K562 (cell line): ENCODE measurements around the gene MEGF9. TPM values are rescaled to one million over a fixed set of nuclear protein-coding genes. Genes with fewer than 3 reads are reported as not detected.

Experiments
- ATAC-seq: fragments of 200-7000 bp; cut with Tn5 transposase; 3 replicates; pipeline ENCODE4 v1.9.1; 2020; ENCODE audit warnings: moderate library complexity
- BruUV-seq: library from RNA; stranded (reverse); fragments of 400-500 nt; replicated peaks from 2 replicates; lab custom pipeline; 2021; lab: Mats Ljungman, UMichigan
- CTCF ChIA-PET: fragments of 300-600 bp; formaldehyde crosslinking; extraction: SDS; loops from one replicate; lab custom pipeline; 2021; ENCODE audit warnings: low intra/inter-chr PET ratio; lab: Yijun Ruan, JAX
- POLR2A ChIA-PET: fragments of 300-600, 350-650 bp; sonication (Branson Sonifier 250); formaldehyde crosslinking; extraction: SDS; loops from one replicate; lab custom pipeline; 2021; ENCODE audit warnings: antibody characterized with exemption, inconsistent platforms; lab: Yijun Ruan, JAX
- DNase-seq, 4 experiments: peaks; one replicate each; pipeline versions ENCODE4 v3.0.0 to v3.0.0-alpha.2; 2011 to 2018; ENCODE audit warnings: low spot score in 3 of 4, mixed read lengths in 3 of 4; ENCODE audit errors: extremely low read depth in 1 of 4
- FAIRE-seq: peaks from 2 replicates; lab custom pipeline; 2011; peaks lifted over from hg19 to GRCh38; lab: Jason Lieb, UNC
- H2AFZ ChIP-seq: 2 replicates; pipeline ENCODE4 v1.6.0; 2011; ENCODE audit warnings: low read depth, low read length, control low read depth, inconsistent platforms
- H3K27ac ChIP-seq: fragments of 200-600 bp; 3 replicates; pipeline ENCODE4 v1.8.0; 2011; ENCODE audit warnings: low read depth, mild to moderate bottlenecking, control low read depth, inconsistent platforms, low read length, moderate library complexity, mixed read lengths; ENCODE audit errors: extremely low read depth
- H3K27me3 ChIP-seq, 2 experiments: fragments of 300-600 bp in 1 of 2; 2 replicates in 1 of 2; 3 replicates in 1 of 2; pipeline versions ENCODE4 v1.6.0 to v1.8.0; 2011; ENCODE audit warnings: inconsistent platforms in 2 of 2, low read length in 2 of 2, mild to moderate bottlenecking in 1 of 2, mixed read lengths in 1 of 2, moderate library complexity in 1 of 2; ENCODE audit not compliant: control insufficient read depth in 2 of 2, insufficient read depth in 2 of 2
- H3K36me3 ChIP-seq: fragments of 300-600 bp; 3 replicates; pipeline ENCODE4 v1.8.0; 2011; ENCODE audit warnings: mild to moderate bottlenecking, low read length, inconsistent platforms; ENCODE audit not compliant: control insufficient read depth, insufficient read depth
- H3K4me1 ChIP-seq, 2 experiments: fragments of 200-600 bp in 1 of 2; replicated peaks in 1 of 2; 2 replicates in 1 of 2; 3 replicates in 1 of 2; pipeline versions ENCODE4 v1.5.1 to v1.8.0; 2011; ENCODE audit warnings: inconsistent platforms in 2 of 2, low read length in 2 of 2, mild to moderate bottlenecking in 1 of 2, mixed read lengths in 1 of 2, moderate library complexity in 1 of 2; ENCODE audit not compliant: control insufficient read depth in 2 of 2, insufficient read depth in 2 of 2
- H3K4me2 ChIP-seq: 2 replicates; pipeline ENCODE4 v1.6.1; 2011; ENCODE audit warnings: low read length, control low read depth, inconsistent platforms, mixed read lengths; ENCODE audit not compliant: insufficient read depth
- H3K4me3 ChIP-seq: fragments of 200-600 bp; sonication (generic), shearing (Covaris generic); 2 replicates; pipeline ENCODE4 v1.5.1; 2016; ENCODE audit warnings: control low read depth, inconsistent platforms
- H3K79me2 ChIP-seq: fragments of 200-600 bp; 3 replicates; pipeline ENCODE4 v1.8.0; 2011; ENCODE audit warnings: low read length, inconsistent platforms; ENCODE audit not compliant: control insufficient read depth, insufficient read depth
- H3K9ac ChIP-seq, 2 experiments: 2 replicates each; pipeline versions ENCODE4 v1.6.0 to v1.6.1; 2011; ENCODE audit warnings: low read depth in 2 of 2, low read length in 2 of 2, control low read depth in 1 of 2, inconsistent platforms in 1 of 2, mild to moderate bottlenecking in 1 of 2, mixed read lengths in 1 of 2; ENCODE audit not compliant: insufficient read depth in 1 of 2
- H3K9me1 ChIP-seq: one replicate; pipeline ENCODE4 v1.6.0; 2011; ENCODE audit warnings: inconsistent platforms, mild to moderate bottlenecking, low read length, moderate library complexity; ENCODE audit not compliant: control insufficient read depth, insufficient read depth
- H3K9me3 ChIP-seq: replicated peaks from 2 replicates; pipeline ENCODE4 v1.5.1; 2011; ENCODE audit warnings: low read depth, low read length, inconsistent platforms; ENCODE audit not compliant: control insufficient read depth, insufficient read depth
- H4K20me1 ChIP-seq: replicated peaks from 2 replicates; pipeline ENCODE4 v1.6.1; 2011; ENCODE audit warnings: low read length, inconsistent platforms, mixed read lengths; ENCODE audit not compliant: control insufficient read depth, insufficient read depth
- FOXA3 ChIP-seq, 2 experiments: fragments of 450-650 bp in 1 of 2; sonication (generic) in 1 of 2; formaldehyde crosslinking; IDR thresholded peaks in 1 of 2; conservative IDR thresholded peaks in 1 of 2; 2 replicates each; pipeline versions ENCODE4 v1.4.0 to v1.8.0; 2020 to 2022; ENCODE audit warnings: mild to moderate bottlenecking in 2 of 2, missing genetic modification reagents in 1 of 2
- GTF2F1 ChIP-seq: IDR thresholded peaks from 2 replicates; pipeline ENCODE4 v1.6.1; 2011; ENCODE audit warnings: low read depth, low read length, improper control_type of control experiment
- NFATC3 ChIP-seq: fragments of 450-650 bp; IDR thresholded peaks from 2 replicates; pipeline ENCODE4 v1.6.1; 2017; ENCODE audit warnings: mild to moderate bottlenecking
- RB1 ChIP-seq: fragments of 450-650 bp; IDR thresholded peaks from 2 replicates; pipeline ENCODE4 v1.6.1; 2017; ENCODE audit warnings: low read depth, mild to moderate bottlenecking
- RBM17 ChIP-seq: fragments of 200-400 bp; formaldehyde crosslinking; IDR thresholded peaks from 2 replicates; pipeline ENCODE4 v1.6.1; 2017; ENCODE audit warnings: low read depth, mild to moderate bottlenecking, low read length, borderline replicate concordance
- ZNF444 ChIP-seq: fragments of 250-450 bp; sonication (Bioruptor Pico); IDR thresholded peaks from 2 replicates; pipeline ENCODE4 v1.4.0; 2020; ENCODE audit warnings: mild to moderate bottlenecking, moderate library complexity
- ZNF644 ChIP-seq: fragments of 200-800 bp; sonication (Bioruptor generic); IDR thresholded peaks from 2 replicates; pipeline ENCODE4 v1.6.1; 2016; ENCODE audit warnings: low read depth, missing genetic modification characterization, missing compliant biosample characterization
- WGBS: fragments of 100-300 bp; shearing (Covaris generic); methylation state at CpG from one replicate; pipeline ENCODE4 v1.1.6; 2016; ENCODE audit warnings: low coverage, mixed read lengths; ENCODE audit not compliant: insufficient coverage; ENCODE audit errors: missing lambda C conversion rate; 5-methylcytosine and 5-hydroxymethylcytosine counted together
- in situ Hi-C: fragments of 300-500 bp; cut with MboI; formaldehyde crosslinking; loops from 4 replicates; pipeline ENCODE4 v1.15.0; 2018; ENCODE audit warnings: inconsistent platforms, mixed read lengths
- intact Hi-C: fragments of 100-400 bp; cut with micrococcal nuclease; formaldehyde crosslinking; loops from 2 replicates; pipeline ENCODE4 v1.14.2; 2022
- polyA plus RNA-seq, 8 experiments: library from polyadenylated mRNA; depleted of rRNA in 4 of 8; stranded (reverse) in 5 of 8; unstranded in 3 of 8; fragments of >200 nt; fragmentation: Nextera tagmentation in 2 of 8; fragmentation: Illumina TruSeq in 1 of 8; extraction: Ambion mirVana in 2 of 8; extraction: Trizol in 1 of 8; gene quantifications; 2 replicates each; pipeline versions ENCODE4 v1.2.1 to v1.2.3, GENCODE V29; 2011 to 2014; ENCODE audit warnings: inconsistent platforms in 1 of 8, missing spikeins in 1 of 8
- total RNA-seq, 7 experiments: library from RNA; depleted of rRNA in 6 of 7; stranded (reverse); fragments of >200 nt in 6 of 7; fragmentation: Illumina TruSeq in 2 of 7; extraction: Trizol in 2 of 7; gene quantifications; 2 replicates each; pipeline versions ENCODE4 v1.2.1 to v1.2.3, GENCODE V29; 2011 to 2021; ENCODE audit warnings: low replicate concordance in 1 of 7
- TF ChIP-seq, protein P1 (sequence below): IDR thresholded peaks from 2 replicates; pipeline ENCODE4 v1.6.1; 2011; ENCODE audit warnings: borderline replicate concordance, low read depth, mild to moderate bottlenecking, moderate library complexity, low read length; ENCODE audit not compliant: insufficient read depth, poor library complexity, severe bottlenecking
- TF ChIP-seq, protein P2 (sequence below): fragments of 250-450 bp; sonication (Bioruptor Pico); IDR thresholded peaks from 2 replicates; pipeline ENCODE4 v1.5.0; 2021
- TF ChIP-seq, protein P3 (sequence below): fragments of 450-650 bp; conservative IDR thresholded peaks from 2 replicates; pipeline ENCODE4 v1.6.1; 2016; ENCODE audit warnings: missing genetic modification characterization, low read depth, mild to moderate bottlenecking, missing compliant biosample characterization, moderate library complexity
- TF ChIP-seq, protein P4 (sequence below), 2 experiments: fragments of 450-650 bp in 1 of 2; sonication (generic) in 1 of 2; formaldehyde crosslinking in 1 of 2; IDR thresholded peaks in 1 of 2; conservative IDR thresholded peaks in 1 of 2; 2 replicates each; pipeline versions ENCODE4 v1.6.1 to v1.8.1; 2016 to 2023; ENCODE audit warnings: mild to moderate bottlenecking in 2 of 2, moderate library complexity in 2 of 2, inconsistent platforms in 1 of 2, missing genetic modification reagents in 1 of 2

The MEGF9 gene
- total and polyA plus RNA-seq, 9 of the 15 experiments (the other 6 are each of a cell fraction or from before 2014, with no cell fraction given): 2.1 to 6.2 (median 3.8) TPM

DNA sequence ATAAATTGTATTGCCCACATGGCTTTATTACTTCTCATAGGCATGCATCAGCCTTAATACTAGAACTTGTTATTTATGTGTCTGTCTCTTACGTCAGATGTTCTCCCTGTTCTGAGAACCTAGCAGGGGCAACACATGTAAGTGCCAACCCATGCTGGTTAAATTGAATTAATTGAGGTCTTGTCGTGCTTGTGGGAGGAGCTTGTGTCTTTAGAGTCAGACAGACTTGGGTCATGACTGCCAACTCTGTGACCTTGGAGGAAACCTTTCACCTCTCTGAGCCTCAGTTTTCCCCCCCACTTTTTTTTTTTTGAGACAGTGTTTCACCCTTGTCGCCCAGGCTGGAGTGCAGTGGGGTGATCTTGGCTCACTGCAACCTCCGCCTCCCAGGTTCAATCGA lies 2.2 kb upstream of the MEGF9 start:
- H2AFZ ChIP-seq: no peak overlapping the region
- FAIRE-seq (no peak), DNase-seq (no peak), ATAC-seq (no peak)
- no peaks in the 10 kb centered on the region for H3K9me1 ChIP-seq
- WGBS: 64% methylated on average over 5 of the region's 5 CpGs
- TF ChIP-seq NFATC3 (no peak), ZNF644 (no peak), RB1 (no peak), FOXA3 (CRISPR knock-in tag; conservative IDR thresholded peaks at IDR 0.05 in 1 of 2, IDR thresholded peaks at IDR 0.05 in 1 of 2) (no peak), RBM17 (no peak), ZNF444 (CRISPR knock-in tag) (no peak), GTF2F1 (no peak)
- TF ChIP-seq, protein P1, sequence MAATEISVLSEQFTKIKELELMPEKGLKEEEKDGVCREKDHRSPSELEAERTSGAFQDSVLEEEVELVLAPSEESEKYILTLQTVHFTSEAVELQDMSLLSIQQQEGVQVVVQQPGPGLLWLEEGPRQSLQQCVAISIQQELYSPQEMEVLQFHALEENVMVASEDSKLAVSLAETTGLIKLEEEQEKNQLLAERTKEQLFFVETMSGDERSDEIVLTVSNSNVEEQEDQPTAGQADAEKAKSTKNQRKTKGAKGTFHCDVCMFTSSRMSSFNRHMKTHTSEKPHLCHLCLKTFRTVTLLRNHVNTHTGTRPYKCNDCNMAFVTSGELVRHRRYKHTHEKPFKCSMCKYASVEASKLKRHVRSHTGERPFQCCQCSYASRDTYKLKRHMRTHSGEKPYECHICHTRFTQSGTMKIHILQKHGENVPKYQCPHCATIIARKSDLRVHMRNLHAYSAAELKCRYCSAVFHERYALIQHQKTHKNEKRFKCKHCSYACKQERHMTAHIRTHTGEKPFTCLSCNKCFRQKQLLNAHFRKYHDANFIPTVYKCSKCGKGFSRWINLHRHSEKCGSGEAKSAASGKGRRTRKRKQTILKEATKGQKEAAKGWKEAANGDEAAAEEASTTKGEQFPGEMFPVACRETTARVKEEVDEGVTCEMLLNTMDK: no peak
- TF ChIP-seq, protein P2, sequence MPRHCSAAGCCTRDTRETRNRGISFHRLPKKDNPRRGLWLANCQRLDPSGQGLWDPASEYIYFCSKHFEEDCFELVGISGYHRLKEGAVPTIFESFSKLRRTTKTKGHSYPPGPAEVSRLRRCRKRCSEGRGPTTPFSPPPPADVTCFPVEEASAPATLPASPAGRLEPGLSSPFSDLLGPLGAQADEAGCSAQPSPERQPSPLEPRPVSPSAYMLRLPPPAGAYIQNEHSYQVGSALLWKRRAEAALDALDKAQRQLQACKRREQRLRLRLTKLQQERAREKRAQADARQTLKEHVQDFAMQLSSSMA (CRISPR knock-in tag): no peak
- TF ChIP-seq, protein P3, sequence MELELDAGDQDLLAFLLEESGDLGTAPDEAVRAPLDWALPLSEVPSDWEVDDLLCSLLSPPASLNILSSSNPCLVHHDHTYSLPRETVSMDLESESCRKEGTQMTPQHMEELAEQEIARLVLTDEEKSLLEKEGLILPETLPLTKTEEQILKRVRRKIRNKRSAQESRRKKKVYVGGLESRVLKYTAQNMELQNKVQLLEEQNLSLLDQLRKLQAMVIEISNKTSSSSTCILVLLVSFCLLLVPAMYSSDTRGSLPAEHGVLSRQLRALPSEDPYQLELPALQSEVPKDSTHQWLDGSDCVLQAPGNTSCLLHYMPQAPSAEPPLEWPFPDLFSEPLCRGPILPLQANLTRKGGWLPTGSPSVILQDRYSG (tag): no peak
- TF ChIP-seq, protein P4, sequence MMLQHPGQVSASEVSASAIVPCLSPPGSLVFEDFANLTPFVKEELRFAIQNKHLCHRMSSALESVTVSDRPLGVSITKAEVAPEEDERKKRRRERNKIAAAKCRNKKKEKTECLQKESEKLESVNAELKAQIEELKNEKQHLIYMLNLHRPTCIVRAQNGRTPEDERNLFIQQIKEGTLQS (IDR thresholded peaks at IDR 0.05): no peak
- TF ChIP-seq, protein P4 (CRISPR knock-in tag; conservative IDR thresholded peaks at IDR 0.05): no peak
- no peaks in the 10 kb centered on the region; the same call in 1 of the 2 replicates for H4K20me1 ChIP-seq
- in situ Hi-C loops: no loop called here
- intact Hi-C loops: no loop called here
- no TSS peak for BruUV-seq
- H3K79me2 ChIP-seq: peaks cover 20% of the 10 kb centered on the region; the same call in 2 of the 3 replicates
- H3K4me1 ChIP-seq: peaks cover 14 to 29% of the 10 kb centered on the region in 2 experiments; a peak in 4 of 5 replicates
- H3K4me2 ChIP-seq: no peak overlapping the region
- H3K27ac ChIP-seq: no peak overlapping the region
- ChIA-PET POLR2A (no interaction called here), CTCF (no interaction called here)
- no peak overlapping the region for H3K9ac ChIP-seq
- H3K36me3 ChIP-seq: no peaks in the 10 kb centered on the region
- no peak overlapping the region for H3K4me3 ChIP-seq
- H3K9me3 ChIP-seq: no peaks in the 10 kb centered on the region
- no peaks in the 10 kb centered on the region for H3K27me3 ChIP-seq
